PC-3 (cell line): Measurements from ENCODE around the gene UNC93B1. TPM values are rescaled to one million over a fixed set of nuclear protein-coding genes. Genes with fewer than 3 reads are reported as not detected.
"Not testable (repeated sequence)": the region's sequence is repeated elsewhere in the genome, so short reads cannot be mapped to it uniquely, and the experiment has no call there.

Source experiments
- ATAC-seq: fragments of 200-7000 bp; cut with Tn5 transposase; 2 replicates; pipeline ENCODE4 v1.9.1; 2020; ENCODE audit warnings: mild to moderate bottlenecking, moderate library complexity
- BruUV-seq: library from RNA; stranded (reverse); fragments of 400-500 nt; replicated peaks from 2 replicates; lab custom pipeline; 2021; lab: Mats Ljungman, UMichigan
- CTCF ChIA-PET: fragments of 300-600 bp; sonication (Branson Sonifier 250); formaldehyde crosslinking; loops from one replicate; lab custom pipeline; 2022; ENCODE audit warnings: antibody characterized with exemption; lab: Charles Lee
- POLR2A ChIA-PET: fragments of 300-600 bp; sonication (Branson Sonifier 250); formaldehyde crosslinking; loops from one replicate; lab custom pipeline; 2022; ENCODE audit warnings: antibody characterized with exemption; ENCODE audit not compliant: unreplicated experiment; lab: Charles Lee
- DNase-seq: peaks from one replicate; pipeline ENCODE4 v3.0.0-alpha.2; 2015
- H2AFZ ChIP-seq: fragments of 300-600 bp; sonication (generic); 2 replicates; pipeline ENCODE4 v1.6.0; 2016; ENCODE audit warnings: antibody characterized with exemption, low read length
- H3F3A ChIP-seq: fragments of 300-600 bp; sonication (generic); one replicate; pipeline ENCODE4 v1.6.0; 2017; ENCODE audit warnings: antibody characterized with exemption, low read length, control low read depth, mild to moderate bottlenecking; ENCODE audit not compliant: unreplicated experiment
- H3K27ac ChIP-seq: fragments of 300-600 bp; sonication (generic); 2 replicates; pipeline ENCODE4 v1.5.1; 2016; ENCODE audit warnings: mild to moderate bottlenecking, low read length
- H3K27me3 ChIP-seq: fragments of 300-600 bp; sonication (generic); 2 replicates; pipeline ENCODE4 v1.6.1; 2016; ENCODE audit warnings: low read length, mixed read lengths
- H3K36me3 ChIP-seq: fragments of 300-600 bp; sonication (generic); 2 replicates; pipeline ENCODE4 v1.6.1; 2016; ENCODE audit warnings: low read depth, mixed run types, low read length, mixed read lengths
- H3K4me1 ChIP-seq: fragments of 300-600 bp; sonication (generic); 2 replicates; pipeline ENCODE4 v1.5.1; 2016; ENCODE audit warnings: low read length; ENCODE audit not compliant: insufficient read depth
- H3K4me2 ChIP-seq: fragments of 300-600 bp; sonication (generic); 2 replicates; pipeline ENCODE4 v1.6.0; 2016; ENCODE audit warnings: low read length
- H3K4me3 ChIP-seq: fragments of 300-600 bp; sonication (generic); 2 replicates; pipeline ENCODE4 v1.5.1; 2016; ENCODE audit warnings: mild to moderate bottlenecking, low read length, mixed read lengths
- H3K79me2 ChIP-seq: fragments of 300-600 bp; sonication (generic); 2 replicates; pipeline ENCODE4 v1.6.1; 2017; ENCODE audit warnings: low read length, mixed read lengths
- H3K9ac ChIP-seq: fragments of 300-600 bp; sonication (generic); 2 replicates; pipeline ENCODE4 v1.6.0; 2016; ENCODE audit warnings: mild to moderate bottlenecking, low read length
- H3K9me2 ChIP-seq: fragments of 300-600 bp; sonication (generic); replicated peaks from 2 replicates; pipeline ENCODE4 v1.6.1; 2016; ENCODE audit warnings: mixed run types, low read length, mixed read lengths
- H3K9me3 ChIP-seq: fragments of 300-600 bp; sonication (generic); 2 replicates; pipeline ENCODE4 v1.6.1; 2016; ENCODE audit warnings: low read length, mixed read lengths
- H4K20me1 ChIP-seq: fragments of 300-600 bp; sonication (generic); 2 replicates; pipeline ENCODE4 v1.6.1; 2016; ENCODE audit warnings: low read length, mixed read lengths
- CTCF ChIP-seq: fragments of 300-600 bp; sonication (generic); conservative IDR thresholded peaks from 2 replicates; pipeline ENCODE4 v1.5.1; 2017; ENCODE audit warnings: antibody characterized with exemption, low read depth, mild to moderate bottlenecking, low read length
- intact Hi-C: fragments of 100-400 bp; cut with micrococcal nuclease; formaldehyde crosslinking; loops from 2 replicates; pipeline ENCODE4 v1.9.0; 2023
- total RNA-seq: library from RNA; depleted of rRNA; stranded (reverse); fragments of >200 nt; gene quantifications from 2 replicates; pipeline ENCODE4 v1.2.3, GENCODE V29; 2014

Gene UNC93B1
- total RNA-seq, 1 experiment from 2014 or later: 66.8 TPM

- POLR2A ChIA-PET, H3K27me3 ChIP-seq, H3K27ac ChIP-seq, H3K9ac ChIP-seq, intact Hi-C loops, H3K79me2 ChIP-seq, H4K20me1 ChIP-seq, H3K4me1 ChIP-seq, H3F3A ChIP-seq, H3K36me3 ChIP-seq, BruUV-seq, H3K9me2 ChIP-seq, H3K9me3 ChIP-seq: not testable (repeated sequence)
- Histone ChIP-seq H3K4me2 (peak overlapping the region; percentile 78), H3K4me3 (peak overlapping the region; percentile 58), H2AFZ (peak overlapping the region; percentile 70)
- TF ChIP-seq CTCF: peak; percentile 63
- CTCF ChIA-PET: interaction anchor here (0.6 to 1.7 kb wide), 6 partner anchors 8 to 108 kb away, joined by 3 to 6 read pairs (median 4); no protein-coding TSS in a partner anchor
- ATAC-seq (peak; percentile 99), DNase-seq (peak; percentile 83)
These were observed 48.4 kb downstream of the UNC93B1 start for GRCh38 chr11:67955461-67956007.

GRCh38 chr11:67954971-67955370 lies 48.9 kb downstream of the UNC93B1 start:
- H3K4me2 ChIP-seq: peak overlapping the region; percentile 78
- H4K20me1 ChIP-seq, H3K27ac ChIP-seq, DNase-seq, H3K9me3 ChIP-seq, BruUV-seq, H3F3A ChIP-seq, intact Hi-C loops, H3K36me3 ChIP-seq, POLR2A ChIA-PET, H3K9me2 ChIP-seq, H3K27me3 ChIP-seq, ATAC-seq, H3K4me1 ChIP-seq, H3K9ac ChIP-seq, H3K79me2 ChIP-seq: not testable (repeated sequence)
- H3K4me3 ChIP-seq: peak overlapping the region; percentile 58
- CTCF ChIA-PET: interaction anchor here (0.6 to 1.7 kb wide), 4 partner anchors 9 to 107 kb away, joined by 4 to 6 read pairs (median 4); no protein-coding TSS in a partner anchor
- peak overlapping the region; percentile 70; the same call in 1 of the 2 replicates for H2AFZ ChIP-seq

GRCh38 chr11:67954251-67954650 lies 49.6 kb downstream of the UNC93B1 start:
- H3K79me2 ChIP-seq, H3K36me3 ChIP-seq, CTCF ChIA-PET, BruUV-seq, POLR2A ChIA-PET, H3F3A ChIP-seq, H3K27me3 ChIP-seq, H3K4me3 ChIP-seq, ATAC-seq, H3K27ac ChIP-seq, H3K9me2 ChIP-seq, DNase-seq, H3K4me1 ChIP-seq, intact Hi-C loops, H3K9me3 ChIP-seq, H3K9ac ChIP-seq, H3K4me2 ChIP-seq, H2AFZ ChIP-seq, H4K20me1 ChIP-seq: not testable (repeated sequence)

GRCh38 chr11:67950705-67951104 lies 53.2 kb downstream of the UNC93B1 start:
- intact Hi-C loops, CTCF ChIA-PET: not testable (repeated sequence)

GRCh38 chr11:67947785-67948184 lies 56.1 kb downstream of the UNC93B1 start:
- H4K20me1 ChIP-seq, H3K4me1 ChIP-seq, POLR2A ChIA-PET, H3K9me3 ChIP-seq, H3K4me3 ChIP-seq, H3K27me3 ChIP-seq, H3K36me3 ChIP-seq, BruUV-seq, H2AFZ ChIP-seq, H3K9me2 ChIP-seq, ATAC-seq, intact Hi-C loops, H3K4me2 ChIP-seq, H3K9ac ChIP-seq, H3F3A ChIP-seq, H3K27ac ChIP-seq, DNase-seq, H3K79me2 ChIP-seq: not testable (repeated sequence)
- CTCF ChIA-PET: interaction anchor here (1.2 kb wide), 1 partner anchor 8 kb away, joined by 4 read pairs; no protein-coding TSS in a partner anchor

More at GRCh38 chr11:67950705-67951104, 53.2 kb downstream of the UNC93B1 start:
- H3K27me3 ChIP-seq, H3K9ac ChIP-seq, H3K4me1 ChIP-seq, H2AFZ ChIP-seq, DNase-seq, H4K20me1 ChIP-seq, H3K27ac ChIP-seq, H3K9me2 ChIP-seq, H3F3A ChIP-seq, BruUV-seq, ATAC-seq, POLR2A ChIA-PET, H3K4me2 ChIP-seq, H3K4me3 ChIP-seq, H3K36me3 ChIP-seq, H3K79me2 ChIP-seq, H3K9me3 ChIP-seq: not testable (repeated sequence)

GRCh38 chr11:67946403-67946802 lies 57.5 kb downstream of the UNC93B1 start:
- H3K27ac ChIP-seq, H3K4me3 ChIP-seq, H4K20me1 ChIP-seq, H3K79me2 ChIP-seq, DNase-seq, H3K9ac ChIP-seq, H3F3A ChIP-seq, H2AFZ ChIP-seq, H3K4me1 ChIP-seq, BruUV-seq, H3K9me2 ChIP-seq, H3K4me2 ChIP-seq, POLR2A ChIA-PET, H3K27me3 ChIP-seq, ATAC-seq, H3K9me3 ChIP-seq, H3K36me3 ChIP-seq, intact Hi-C loops: not testable (repeated sequence)
- CTCF ChIA-PET: interaction anchor here (0.6 to 0.7 kb wide), 2 partner anchors 9 to 1734 kb away, joined by 3 to 6 read pairs; no protein-coding TSS in a partner anchor
